Measurements from ENCODE around the gene NEDD4.
"Not testable (repeated sequence)": the region's sequence is repeated elsewhere in the genome, so short reads cannot be mapped to it uniquely, and the experiment has no call there.

Gene NEDD4

DNA sequence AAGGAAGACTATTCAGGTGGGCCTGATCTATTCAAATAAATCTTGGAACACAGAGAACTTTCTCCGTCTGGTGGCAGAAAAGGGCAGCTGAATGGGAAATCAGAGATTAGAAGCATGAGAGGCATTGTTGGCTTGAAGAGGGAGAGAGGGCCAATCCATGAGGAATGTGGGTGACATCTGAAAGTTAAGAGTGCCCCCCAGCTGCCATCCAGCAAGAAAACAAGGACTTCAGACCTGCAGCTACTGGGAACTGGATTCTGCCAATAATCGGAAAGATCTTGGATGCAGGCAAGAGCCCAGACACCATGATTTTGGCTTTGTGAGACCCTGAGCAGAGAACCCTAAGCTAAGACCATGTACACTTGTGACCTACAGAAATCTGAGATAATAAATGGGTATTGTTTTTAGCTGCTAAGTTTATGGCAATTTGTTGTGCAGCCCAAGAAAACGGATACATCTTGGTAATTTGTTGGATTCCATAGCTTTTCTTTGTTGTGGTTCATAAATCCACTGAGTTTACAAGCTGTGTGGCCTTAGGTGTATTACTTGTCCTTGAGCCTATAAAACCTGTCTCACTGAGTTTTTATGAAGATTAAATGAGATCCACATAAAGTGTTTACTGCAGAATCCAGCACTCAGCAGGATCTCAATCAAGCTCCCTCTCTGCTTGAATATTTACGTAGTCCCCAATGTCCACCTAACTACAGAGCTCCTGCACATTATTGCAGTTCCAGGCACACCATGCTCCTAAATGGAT lies 168.4 kb downstream of the NEDD4 start:
- TF ChIP-seq CTCF (IDR thresholded peaks at IDR 0.05; ENCODE audit: low read depth, low read length, missing control alignments) = no peak
- no peak for DNase-seq (ENCODE audit: low read depth)

GRCh38 chr15:55823699-55824340 lies 169.6 kb downstream of the NEDD4 start:
- no peak for TF ChIP-seq CTCF (IDR thresholded peaks at IDR 0.05; ENCODE audit: low read depth, low read length, missing control alignments)
- H3K4me3 ChIP-seq (ENCODE audit: low read depth, low read length) = no peak overlapping the region
- DNase-seq (ENCODE audit: low read depth) = no peak

More for the DNA sequence above, 168.4 kb downstream of the NEDD4 start:
- no peak overlapping the region for H3K4me3 ChIP-seq (ENCODE audit: low read depth, low read length)

GRCh38 chr15:55823191-55823670 lies 170.2 kb downstream of the NEDD4 start:
- no peak for DNase-seq (ENCODE audit: low read depth)
- TF ChIP-seq CTCF (IDR thresholded peaks at IDR 0.05; ENCODE audit: low read depth, low read length, missing control alignments) = no peak
- H3K4me3 ChIP-seq (ENCODE audit: low read depth, low read length) = no peak overlapping the region

GRCh38 chr15:55821740-55822139 lies 171.7 kb downstream of the NEDD4 start:
- H3K4me3 ChIP-seq (ENCODE audit: low read depth, low read length); DNase-seq (ENCODE audit: low read depth): not testable (repeated sequence)

DNA sequence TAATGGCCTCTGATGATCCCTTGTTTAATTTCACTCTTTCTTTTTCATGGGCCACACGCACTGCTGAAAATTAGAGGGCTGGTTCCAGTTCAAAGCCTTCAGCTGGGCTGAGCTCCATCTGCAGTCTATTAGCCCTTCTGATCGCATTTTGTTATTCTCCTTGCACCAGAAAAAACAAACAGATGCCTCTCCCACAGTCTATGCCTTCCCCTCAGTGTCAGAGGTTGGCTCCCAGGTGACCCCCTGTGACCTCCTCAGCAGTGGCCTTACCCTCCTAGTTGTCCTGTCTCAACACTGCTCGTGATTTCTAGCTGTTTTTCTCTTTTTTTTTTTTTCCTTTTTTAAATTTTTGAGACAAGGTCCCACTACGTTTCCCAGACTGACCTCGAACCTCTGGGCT lies 173.4 kb downstream of the NEDD4 start:
- TF ChIP-seq CTCF (IDR thresholded peaks at IDR 0.05; ENCODE audit: low read depth, low read length, missing control alignments) = no peak

DNA sequence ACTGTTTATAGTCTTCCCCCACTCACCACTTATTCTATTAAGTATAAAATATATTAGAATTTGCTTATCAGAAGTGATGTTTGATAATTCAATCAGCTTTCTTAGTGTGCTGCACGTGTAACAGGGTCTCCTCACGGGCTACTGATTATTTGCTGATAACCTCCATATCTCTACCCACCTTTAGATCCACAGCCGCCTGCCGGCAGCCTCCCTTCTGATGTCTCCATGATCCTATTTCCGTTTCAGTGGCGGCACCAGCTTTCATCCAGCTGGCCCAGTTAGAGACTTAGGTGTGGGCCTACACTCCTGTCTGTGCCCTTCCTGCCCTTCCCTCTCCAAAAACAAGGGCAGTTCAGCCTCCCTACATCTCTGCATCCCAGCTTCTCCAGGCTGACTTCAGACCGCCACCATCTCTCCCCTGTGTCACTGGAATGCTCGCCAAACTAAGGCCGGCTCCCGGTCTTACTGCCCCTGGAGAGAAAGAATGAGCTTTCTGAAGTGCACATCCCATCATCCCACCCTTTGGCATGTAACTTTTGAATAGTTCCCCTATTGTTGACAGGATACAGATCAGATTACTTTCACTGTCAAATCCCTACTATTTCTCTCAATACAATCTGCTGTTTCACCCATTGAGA lies 173.9 kb downstream of the NEDD4 start:
- H3K4me3 ChIP-seq (ENCODE audit: low read depth, low read length) = no peak overlapping the region
- TF ChIP-seq CTCF (IDR thresholded peaks at IDR 0.05; ENCODE audit: low read depth, low read length, missing control alignments) = no peak
- DNase-seq (ENCODE audit: low read depth) = no peak

More for the DNA sequence above, 173.4 kb downstream of the NEDD4 start:
- no peak overlapping the region for H3K4me3 ChIP-seq (ENCODE audit: low read depth, low read length)
- DNase-seq (ENCODE audit: low read depth) = no peak

GRCh38 chr15:55816017-55816416 lies 177.4 kb downstream of the NEDD4 start:
- H3K4me3 ChIP-seq (ENCODE audit: low read depth, low read length) = no peak overlapping the region
- no peak for DNase-seq (ENCODE audit: low read depth)
- no peak for TF ChIP-seq CTCF (IDR thresholded peaks at IDR 0.05; ENCODE audit: low read depth, low read length, missing control alignments)
